Epithelial cell of proximal tubule (primary cell): ENCODE data around the gene TES. TPM values are rescaled to one million over a fixed set of nuclear protein-coding genes. Genes with fewer than 3 reads are reported as not detected.

Source experiments
- DNase-seq: peaks from one replicate; pipeline ENCODE4 v3.0.0-alpha.2; 2011; ENCODE audit warnings: low read depth
- H3K4me3 ChIP-seq: 2 replicates; pipeline ENCODE4 v1.5.1; 2011; ENCODE audit warnings: low read depth, mild to moderate bottlenecking, low read length
- total RNA-seq: library from RNA; depleted of rRNA; stranded (reverse); fragments of >200 nt; gene quantifications from 2 replicates; pipeline ENCODE4 v1.2.3, GENCODE V29; 2015
- TF ChIP-seq, protein P1 (sequence below): conservative IDR thresholded peaks from 2 replicates; pipeline ENCODE4 v1.5.1; 2012; ENCODE audit warnings: low read depth, mild to moderate bottlenecking, low read length

The TES gene
- total RNA-seq, 1 donor from 2014 or later = 174 TPM

DNA sequence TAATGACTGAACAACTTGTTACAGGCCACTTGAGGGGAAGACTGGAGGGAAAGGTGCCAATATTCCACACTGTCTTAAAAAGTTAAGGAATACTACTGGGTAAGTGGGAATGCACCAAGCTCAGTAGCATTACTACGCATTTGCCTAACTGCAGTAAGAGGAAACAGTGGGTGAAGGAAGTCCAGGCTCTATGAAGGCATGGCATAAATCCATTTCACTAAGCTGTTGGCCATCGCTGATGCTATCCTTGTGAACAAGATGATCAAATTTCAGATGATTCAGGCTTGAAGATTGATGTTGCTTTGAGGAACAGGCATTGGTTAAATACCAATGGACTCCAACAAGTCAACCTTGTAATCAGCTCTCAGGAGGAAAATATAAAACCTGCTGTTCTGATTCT, 44.2 kb upstream of the TES start:
- no peak for DNase-seq
- TF ChIP-seq, protein P1, sequence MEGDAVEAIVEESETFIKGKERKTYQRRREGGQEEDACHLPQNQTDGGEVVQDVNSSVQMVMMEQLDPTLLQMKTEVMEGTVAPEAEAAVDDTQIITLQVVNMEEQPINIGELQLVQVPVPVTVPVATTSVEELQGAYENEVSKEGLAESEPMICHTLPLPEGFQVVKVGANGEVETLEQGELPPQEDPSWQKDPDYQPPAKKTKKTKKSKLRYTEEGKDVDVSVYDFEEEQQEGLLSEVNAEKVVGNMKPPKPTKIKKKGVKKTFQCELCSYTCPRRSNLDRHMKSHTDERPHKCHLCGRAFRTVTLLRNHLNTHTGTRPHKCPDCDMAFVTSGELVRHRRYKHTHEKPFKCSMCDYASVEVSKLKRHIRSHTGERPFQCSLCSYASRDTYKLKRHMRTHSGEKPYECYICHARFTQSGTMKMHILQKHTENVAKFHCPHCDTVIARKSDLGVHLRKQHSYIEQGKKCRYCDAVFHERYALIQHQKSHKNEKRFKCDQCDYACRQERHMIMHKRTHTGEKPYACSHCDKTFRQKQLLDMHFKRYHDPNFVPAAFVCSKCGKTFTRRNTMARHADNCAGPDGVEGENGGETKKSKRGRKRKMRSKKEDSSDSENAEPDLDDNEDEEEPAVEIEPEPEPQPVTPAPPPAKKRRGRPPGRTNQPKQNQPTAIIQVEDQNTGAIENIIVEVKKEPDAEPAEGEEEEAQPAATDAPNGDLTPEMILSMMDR = no peak
- H3K4me3 ChIP-seq = no peak overlapping the region

DNA sequence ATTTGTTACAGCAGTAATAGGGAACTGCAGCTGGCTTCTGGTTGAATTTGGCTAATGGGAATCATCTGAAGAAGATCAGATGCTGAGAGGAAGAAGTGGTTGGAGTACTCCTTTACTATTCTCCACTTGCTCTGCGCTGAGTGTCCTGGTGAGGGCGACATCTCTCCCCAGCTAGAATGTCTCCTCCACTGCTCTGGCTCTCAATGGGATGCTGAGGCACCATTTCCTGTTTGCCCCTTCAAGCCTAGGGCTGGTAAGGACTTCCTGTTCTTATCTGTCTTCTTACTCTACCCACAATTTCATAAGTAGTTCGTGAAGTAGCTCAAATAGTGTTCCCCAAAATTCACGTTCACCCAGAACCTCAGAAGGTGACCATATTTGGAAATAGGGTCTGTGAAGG, 43.2 kb upstream of the TES start:
- no peak for DNase-seq
- TF ChIP-seq, protein P1 = peak; percentile 30
- H3K4me3 ChIP-seq = no peak overlapping the region

DNA sequence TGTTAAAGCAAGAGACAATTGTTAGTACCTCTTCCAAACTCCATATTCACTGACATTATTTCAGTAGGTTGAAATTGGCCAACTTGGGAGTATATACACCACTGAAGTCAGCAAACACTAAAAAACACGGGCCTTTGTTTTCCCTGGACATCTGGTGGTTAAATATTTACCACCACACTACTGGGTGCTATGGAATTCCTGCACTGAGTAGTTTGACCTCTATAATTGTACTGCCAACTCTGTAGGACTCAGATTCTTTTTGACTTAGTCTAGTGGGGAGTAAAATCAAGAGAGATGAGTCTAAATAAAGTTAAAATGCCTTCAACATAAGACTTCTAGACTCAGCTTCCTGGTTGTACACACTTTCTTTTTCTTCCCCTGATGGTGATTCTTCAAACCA, 41.3 kb upstream of the TES start:
- TF ChIP-seq, protein P1 = no peak
- peak; percentile 73 for DNase-seq
- no peak overlapping the region for H3K4me3 ChIP-seq

DNA sequence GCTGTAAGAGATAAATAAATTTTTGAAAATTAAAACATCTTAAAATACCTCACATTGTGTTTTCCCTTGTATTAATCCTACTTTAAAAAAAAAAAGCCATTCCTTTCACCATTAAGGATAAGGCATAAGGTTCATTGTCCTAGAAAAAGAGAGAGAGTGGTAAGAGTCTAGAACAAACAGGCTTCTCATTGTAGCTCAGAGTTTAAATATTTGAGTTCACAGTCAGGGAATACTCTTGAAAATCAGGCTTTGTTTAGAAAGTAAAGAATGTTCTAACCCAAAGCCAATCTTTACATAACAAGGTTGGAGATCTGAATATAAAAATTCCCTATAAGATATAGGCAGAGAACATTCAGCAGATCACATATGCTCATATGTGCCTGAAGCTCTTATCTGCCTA, 40.2 kb upstream of the TES start:
- no peak overlapping the region for H3K4me3 ChIP-seq
- TF ChIP-seq, protein P1 = no peak
- no peak for DNase-seq

DNA sequence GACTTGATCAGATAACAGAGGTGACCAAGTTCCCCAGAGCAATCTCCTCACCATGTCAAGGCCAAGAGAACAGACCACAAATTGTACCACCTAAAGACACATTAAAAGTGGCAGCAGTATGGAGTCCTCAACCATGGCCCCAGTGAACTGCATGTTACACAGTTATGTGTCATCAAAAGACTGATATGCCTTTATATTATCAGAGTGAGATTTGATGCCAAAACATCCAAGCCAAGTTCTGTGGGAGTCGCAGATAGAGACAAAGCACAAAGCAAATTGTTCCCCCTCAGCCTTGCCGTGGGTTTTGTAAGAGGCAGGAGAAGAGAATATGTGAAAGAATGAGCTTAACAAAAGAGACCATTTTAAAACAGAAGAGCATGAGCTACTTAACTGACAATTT, 39.2 kb upstream of the TES start:
- TF ChIP-seq, protein P1 = no peak
- H3K4me3 ChIP-seq = no peak overlapping the region
- DNase-seq = no peak

DNA sequence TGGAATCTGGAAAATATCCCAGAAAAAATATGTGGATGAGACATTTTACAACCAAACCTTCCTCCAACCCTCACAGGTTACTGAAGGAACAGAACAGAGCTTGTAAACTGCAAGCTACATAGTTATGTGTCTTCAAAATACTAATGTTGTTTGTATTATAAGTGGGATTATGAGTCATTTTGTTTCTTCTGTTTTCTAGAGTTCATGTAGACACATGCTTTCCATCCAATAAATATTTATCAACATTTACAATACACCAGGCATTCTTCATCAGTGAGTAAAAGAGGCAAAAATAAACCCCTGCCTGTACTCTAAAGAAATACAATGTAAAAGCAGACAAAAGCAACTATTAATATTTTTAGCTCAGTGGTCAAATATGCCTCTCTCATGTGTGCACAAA, 38.0 kb upstream of the TES start:
- DNase-seq = no peak
- H3K4me3 ChIP-seq = no peak overlapping the region
- TF ChIP-seq, protein P1 = no peak
